GM12875 (cell line): ENCODE data around the gene GOLGA5.
"Not testable (repeated sequence)": the region's sequence is repeated elsewhere in the genome, so short reads cannot be mapped to it uniquely, and the experiment has no call there.

Experiments used
- H3K4me3 ChIP-seq: one replicate; pipeline ENCODE4 v1.5.1; 2011; ENCODE audit warnings: low read depth, low read length, control low read depth
- CTCF ChIP-seq: IDR thresholded peaks from 2 replicates; pipeline ENCODE4 v1.5.1; 2011; ENCODE audit warnings: low read depth, mild to moderate bottlenecking, control low read depth, inconsistent platforms, low read length, moderate library complexity, borderline replicate concordance; ENCODE audit not compliant: insufficient read depth

The GOLGA5 gene

DNA sequence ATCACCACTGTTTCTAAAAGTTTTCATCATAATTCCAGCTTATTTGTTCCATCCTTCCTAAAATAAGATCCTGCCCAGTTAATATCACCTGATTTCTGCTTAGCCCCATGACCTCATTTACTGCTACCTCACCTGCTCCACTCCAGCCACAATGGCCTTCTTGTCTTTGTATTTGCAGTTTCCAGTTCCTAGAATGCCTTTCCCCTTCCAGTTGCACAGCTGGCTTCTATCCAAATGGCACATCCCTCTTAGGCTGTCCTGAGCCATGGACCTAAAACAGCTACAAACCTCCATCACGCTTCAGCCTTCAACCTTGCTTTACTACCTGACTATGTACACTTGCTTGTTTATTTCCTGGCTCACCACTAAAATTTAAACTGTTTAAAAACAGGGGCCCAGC is 39.1 kb upstream of the GOLGA5 start:
- H3K4me3 ChIP-seq, result no peak overlapping the region

DNA sequence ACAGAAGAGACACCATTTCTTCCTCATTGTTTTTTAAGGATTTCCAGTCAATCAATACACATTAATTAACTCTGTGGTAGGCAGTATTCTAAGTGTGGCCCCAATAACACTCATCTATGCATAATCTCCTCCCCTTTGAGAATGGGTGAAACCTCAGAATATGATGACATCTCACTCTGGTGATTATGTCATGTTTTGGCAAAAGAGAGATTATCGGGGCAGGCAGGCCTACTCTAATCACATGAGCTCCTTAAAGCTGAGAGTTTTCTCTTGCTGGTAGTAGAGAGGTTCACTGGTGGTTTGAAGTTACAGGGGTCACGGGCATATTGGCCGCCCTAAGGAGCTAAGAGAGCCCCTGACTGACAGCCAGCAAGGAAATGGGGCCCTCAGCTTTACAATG is 38.6 kb upstream of the GOLGA5 start:
- no peak overlapping the region for H3K4me3 ChIP-seq
- TF ChIP-seq CTCF, result no peak

More for the DNA sequence above, 39.1 kb upstream of the GOLGA5 start:
- TF ChIP-seq CTCF, result no peak

DNA sequence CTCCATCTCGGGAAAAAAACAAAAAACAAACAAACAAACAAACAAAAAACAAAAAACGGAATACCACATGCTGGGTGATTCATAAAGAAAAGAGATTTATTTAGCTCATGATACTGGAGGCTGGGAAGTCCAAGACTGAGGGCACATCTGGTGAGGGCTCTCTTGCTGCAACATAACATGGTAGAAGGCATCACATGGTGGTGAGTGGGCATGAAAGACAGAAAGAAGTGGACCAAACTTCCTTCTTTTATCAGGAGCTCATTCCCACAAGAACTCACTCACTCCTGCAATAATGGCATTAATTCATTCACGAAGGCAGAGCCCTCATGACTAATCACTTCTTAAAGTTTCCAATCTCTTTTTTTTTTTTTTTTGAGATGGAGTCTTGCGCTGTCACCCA is 37.7 kb upstream of the GOLGA5 start:
- H3K4me3 ChIP-seq, result no peak overlapping the region
- TF ChIP-seq CTCF, result no peak

GRCh38 chr14:92759300-92759678 is 34.8 kb upstream of the GOLGA5 start:
- H3K4me3 ChIP-seq, result no peak overlapping the region
- no peak for TF ChIP-seq CTCF

DNA sequence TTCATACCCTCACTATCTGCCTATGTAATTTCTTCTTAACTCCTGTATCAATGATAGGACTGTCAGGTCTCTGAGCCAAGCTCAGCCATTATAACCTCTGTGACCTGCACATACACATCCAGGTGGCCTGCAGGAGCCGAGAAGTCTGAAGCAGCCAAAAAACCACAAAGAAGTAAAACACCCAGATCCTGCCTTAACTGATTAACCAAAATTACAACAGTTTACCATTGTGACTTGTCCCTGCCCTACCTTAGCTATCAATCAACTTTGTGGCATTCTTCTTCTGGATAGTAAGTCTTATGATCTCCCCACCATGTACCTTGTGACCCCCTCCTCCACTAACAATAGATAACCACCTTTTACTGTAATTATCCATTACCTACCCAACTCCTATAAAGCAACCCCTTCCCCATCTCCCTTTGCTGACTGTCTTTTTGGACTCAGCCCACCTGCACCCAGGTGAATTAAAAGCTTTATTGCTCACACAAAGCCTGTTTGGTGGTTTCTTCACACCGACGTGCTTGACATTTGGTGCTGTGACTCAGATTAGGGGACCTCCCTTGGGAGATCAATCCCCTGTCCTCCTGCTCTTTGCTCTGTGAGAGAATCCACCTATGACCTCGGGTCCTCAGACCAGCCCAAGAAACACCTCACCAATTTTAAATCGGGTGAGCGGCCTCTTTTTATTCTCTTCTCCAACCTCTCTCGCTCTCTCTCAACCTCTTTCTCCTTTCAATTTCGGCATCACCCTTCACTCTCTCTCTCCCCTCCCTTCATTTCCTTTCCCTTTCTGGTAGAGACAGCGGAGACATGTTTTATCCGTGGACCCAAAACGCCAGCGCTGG is 34.2 kb upstream of the GOLGA5 start:
- no peak for TF ChIP-seq CTCF
- H3K4me3 ChIP-seq, result no peak overlapping the region

DNA sequence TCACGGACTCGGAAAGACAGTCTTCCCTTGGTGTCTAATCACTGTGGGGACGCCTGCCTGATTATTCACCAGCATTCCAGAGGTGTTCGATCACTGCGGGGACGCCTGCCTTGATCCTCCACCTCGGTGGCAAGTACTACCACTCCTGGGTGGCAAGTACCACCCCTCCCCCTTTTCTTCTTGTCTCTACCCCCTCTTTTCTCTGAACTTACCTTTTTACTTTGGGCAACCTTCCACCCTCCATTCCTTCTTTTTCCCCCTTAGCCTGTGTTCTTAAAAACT is 33.6 kb upstream of the GOLGA5 start:
- no peak for TF ChIP-seq CTCF
- H3K4me3 ChIP-seq, result no peak overlapping the region

- not testable (repeated sequence) for H3K4me3 ChIP-seq
Measured at GRCh38 chr14:92763666-92764631, 30.2 kb upstream of the GOLGA5 start.

DNA sequence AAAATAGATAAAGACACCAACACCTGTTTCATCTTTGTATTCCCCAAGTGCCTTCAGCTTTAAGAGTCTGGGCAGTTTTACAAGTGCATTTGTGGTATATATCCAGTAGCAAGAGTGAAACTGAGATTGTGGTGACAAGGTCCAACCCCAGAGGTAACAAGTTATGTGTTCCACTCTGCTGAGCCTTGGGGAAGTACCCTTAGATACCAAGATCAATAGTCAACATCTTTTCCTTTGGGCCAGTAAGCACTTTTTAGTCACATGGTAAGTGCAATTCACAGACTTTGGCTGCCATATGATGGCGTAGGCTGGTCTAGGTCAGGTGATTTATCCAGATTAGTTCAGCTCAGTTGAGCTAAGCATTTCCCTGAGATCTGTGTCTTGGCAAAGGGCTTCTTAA is 25.9 kb upstream of the GOLGA5 start:
- H3K4me3 ChIP-seq, result not testable (repeated sequence)
